HTERT RPE-1 (cell line): ENCODE data around the gene CDHR1.

Source experiments
- in situ Hi-C: fragments of 300-500 bp; cut with MboI; formaldehyde crosslinking; loops from 4 replicates; pipeline ENCODE4 v1.14.3; 2020; ENCODE audit warnings: low sequenced_read_pairs

CDHR1 gene

DNA sequence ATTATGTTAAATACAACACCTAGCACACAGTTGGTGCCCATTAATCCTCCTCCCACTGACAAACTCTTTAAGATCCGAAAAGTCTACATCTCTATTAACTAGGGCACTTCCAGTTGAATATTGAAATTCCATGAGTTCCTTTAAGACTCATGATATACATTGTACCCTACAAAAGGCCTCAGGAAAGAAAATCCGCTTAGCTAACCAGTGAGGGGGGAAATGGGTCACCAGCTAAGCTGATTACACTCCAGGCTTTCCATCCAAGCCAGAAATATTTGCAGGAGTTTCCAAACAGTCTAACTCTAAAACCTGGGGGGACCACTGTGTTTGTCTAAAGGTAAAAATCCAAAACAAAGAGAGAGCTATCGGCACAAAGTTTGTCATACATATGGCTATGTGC lies 32.3 kb downstream of the CDHR1 start:
- in situ Hi-C loops, result no loop called here

DNA sequence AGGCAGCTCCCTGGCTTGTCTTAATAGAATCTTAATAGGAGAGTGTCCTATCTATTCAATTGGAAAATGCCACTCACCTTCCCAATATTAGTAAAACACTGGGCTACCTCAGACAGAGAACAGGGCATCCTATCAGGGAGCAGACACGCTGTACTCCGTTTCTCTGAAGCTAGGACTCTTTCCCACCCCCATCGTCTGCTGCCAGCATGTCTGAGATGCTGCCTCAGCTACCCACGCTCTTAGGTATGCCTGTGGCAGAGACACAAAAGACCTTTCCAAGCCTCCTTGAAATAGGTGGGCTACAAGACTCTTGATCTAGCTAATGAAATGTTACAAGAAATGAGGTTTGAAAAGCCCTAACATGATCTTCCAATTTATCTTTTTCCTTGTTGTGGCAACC lies 33.5 kb downstream of the CDHR1 start:
- in situ Hi-C loops, result no loop called here

DNA sequence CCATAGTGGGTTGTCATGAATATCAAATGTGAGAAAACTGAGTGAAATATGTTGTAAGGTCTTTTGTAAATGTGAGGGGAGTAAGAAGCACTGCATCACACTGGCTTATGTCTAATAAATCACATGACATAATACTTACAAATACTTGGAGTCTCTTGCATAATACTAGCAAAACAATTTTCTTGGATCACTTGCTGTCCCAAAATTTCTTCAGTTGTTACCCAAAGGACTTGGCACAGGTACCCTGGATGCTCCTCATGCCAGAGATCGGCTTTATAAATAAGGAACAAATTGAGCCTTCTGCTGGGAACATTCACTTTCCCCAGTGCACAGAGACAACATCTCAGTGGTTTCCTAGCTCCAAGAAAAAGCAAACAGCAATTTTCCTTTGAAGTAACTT lies 36.0 kb downstream of the CDHR1 start:
- in situ Hi-C loops, result no loop called here

DNA sequence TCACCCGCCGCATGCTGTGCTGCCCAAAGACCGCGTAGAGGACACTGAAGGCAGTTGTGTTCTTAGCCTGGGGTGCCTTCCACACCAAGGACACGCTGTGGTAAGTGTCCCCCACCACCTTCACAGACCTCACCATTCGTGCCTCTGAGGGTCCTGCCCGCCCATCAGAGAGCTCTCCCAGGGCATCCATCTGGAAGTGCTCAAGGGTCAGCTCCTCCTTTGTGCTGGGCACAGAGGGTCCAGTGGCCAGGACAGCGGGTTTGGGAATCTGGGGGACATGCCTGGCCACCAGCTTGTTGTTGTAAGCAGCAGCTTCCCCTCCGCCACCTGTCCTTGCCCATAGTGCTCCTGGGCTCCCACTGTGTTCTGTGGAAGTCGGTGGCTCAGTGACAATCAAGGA lies 38.0 kb downstream of the CDHR1 start:
- in situ Hi-C loops, result no loop called here

DNA sequence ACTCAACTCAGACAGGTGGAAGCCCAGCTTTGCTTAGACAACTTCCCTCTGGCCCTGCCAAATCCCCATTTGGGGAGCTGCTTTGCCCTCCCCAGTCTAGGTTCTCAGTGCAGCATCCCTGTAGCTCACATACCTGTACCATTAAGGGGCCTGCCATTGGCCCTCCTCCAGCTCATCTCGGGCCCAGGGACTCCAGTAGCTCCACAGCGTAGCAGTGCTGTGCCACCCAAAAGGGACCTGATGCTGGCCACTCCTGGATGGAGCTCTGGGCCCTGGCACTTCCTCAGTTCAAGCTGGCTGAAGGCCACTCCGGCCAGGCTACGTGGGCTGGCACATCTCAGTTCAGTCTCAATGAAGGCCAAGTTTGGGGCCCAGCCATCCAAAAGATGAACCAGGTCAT lies 39.6 kb downstream of the CDHR1 start:
- in situ Hi-C loops, result no loop called here

DNA sequence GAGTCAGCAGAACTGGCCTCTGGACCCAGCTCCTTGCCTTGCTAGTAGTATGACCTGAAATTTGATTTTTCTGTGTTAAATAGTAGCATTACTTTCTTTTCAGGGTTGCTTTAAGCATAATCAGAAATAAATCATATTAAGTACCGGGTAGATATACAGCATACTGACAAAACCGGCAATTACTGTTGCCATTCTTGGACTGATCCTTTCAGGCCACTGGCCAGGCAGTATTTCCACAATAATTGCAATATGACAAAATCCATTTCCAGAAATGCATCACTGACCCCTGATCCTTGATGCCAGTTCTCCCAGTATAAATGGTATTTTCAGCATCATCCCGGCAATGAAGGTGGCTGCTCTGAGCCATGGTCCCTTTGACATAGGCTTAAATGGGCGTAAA lies 40.1 kb downstream of the CDHR1 start:
- in situ Hi-C loops, result no loop called here

DNA sequence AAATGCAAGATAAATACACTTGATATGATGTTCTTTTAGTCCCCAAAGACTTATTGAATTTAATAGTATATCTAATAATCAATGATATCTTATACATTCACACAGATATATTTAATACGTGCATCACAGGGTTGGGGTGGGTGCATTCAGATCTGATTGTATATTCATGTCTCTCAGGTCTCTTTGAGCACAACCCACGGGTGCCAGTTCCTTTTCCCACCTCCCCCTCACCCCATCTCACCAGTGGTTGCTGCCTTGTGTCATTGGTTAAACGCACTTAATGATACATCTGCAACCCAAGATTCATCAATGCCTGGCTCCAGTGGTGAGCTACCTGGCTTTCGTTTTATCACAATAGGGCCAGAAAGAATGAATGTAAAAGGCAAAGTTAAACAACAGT lies 40.8 kb downstream of the CDHR1 start:
- in situ Hi-C loops, result no loop called here

DNA sequence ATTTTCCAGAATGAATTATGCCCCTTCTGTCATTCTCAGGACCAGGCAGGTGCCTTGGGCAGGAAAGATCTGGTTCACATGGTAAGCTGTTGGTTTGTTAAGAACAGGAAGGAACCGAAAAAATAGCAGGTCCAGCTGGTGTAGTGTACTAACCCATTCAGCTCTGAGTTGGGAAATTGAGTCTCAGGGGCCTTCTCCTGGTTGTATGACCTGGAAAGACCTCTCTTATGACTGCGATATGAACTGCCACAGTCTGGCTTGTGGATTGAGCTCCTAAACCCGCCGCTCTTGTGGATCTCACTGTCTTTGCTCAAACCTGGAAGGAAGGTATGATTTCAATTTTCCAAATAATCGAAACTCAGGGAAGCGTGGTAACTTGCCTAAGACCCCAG lies 42.5 kb downstream of the CDHR1 start:
- in situ Hi-C loops, result no loop called here

DNA sequence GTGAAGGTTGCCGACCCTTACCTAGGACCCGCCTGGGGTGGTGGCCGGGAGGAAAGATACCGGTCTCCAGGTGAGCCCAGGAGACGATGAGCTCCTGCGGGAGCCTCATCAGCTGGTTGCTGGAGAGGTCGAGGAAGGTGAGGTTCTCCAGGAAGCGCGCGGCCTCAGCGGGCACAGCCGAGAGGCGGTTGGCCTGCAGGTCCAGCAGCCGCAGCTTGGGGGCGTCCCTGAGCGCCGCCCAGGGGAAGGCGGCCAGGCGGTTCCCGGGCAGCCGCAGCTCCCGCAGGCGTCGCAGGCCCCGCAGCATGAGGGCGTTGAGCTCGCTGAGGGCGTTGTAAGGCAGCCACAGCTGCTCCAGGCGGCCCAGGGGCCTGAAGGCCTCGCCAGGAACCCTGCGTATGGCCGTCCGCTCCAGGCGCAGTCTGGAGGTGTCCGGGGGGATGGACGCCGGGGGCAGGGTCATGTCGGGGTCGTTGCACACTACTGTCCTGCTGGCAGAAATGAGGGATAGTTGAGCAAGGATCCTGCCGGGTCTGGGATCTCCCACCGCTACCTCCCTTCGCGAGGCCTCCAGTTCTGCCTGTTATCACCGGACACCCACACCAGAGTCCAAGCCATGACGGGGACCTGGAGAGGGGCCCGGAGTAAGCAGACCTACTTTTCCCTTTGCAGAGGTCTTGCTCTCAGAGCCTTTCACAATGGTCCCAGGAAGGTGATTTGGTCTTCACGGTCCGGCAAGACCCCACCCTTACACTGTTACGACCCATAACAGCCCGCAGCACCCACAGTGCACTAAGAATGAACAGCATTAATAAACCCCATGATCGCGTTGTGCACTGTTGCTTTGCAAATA lies 43.1 kb downstream of the CDHR1 start:
- in situ Hi-C loops, result no loop called here

DNA sequence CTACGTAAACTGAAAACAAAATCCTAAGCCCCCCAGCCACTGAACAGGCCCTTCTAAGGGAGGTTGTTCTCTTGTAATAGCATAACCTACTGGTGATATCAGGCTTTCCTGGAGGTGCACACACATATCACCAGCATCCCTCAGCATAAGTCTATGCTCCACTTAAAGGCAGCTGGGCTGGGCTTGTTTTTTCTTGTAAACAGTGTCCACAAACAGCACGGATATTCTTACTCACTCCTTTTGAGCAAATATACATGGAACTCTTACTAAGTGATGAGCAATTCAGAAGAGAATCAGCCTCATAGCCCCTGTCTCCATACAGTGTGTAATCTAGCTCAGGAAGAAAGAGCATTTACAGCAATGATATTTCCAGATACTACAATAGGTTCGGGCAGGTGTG lies 44.6 kb downstream of the CDHR1 start:
- in situ Hi-C loops, result no loop called here

DNA sequence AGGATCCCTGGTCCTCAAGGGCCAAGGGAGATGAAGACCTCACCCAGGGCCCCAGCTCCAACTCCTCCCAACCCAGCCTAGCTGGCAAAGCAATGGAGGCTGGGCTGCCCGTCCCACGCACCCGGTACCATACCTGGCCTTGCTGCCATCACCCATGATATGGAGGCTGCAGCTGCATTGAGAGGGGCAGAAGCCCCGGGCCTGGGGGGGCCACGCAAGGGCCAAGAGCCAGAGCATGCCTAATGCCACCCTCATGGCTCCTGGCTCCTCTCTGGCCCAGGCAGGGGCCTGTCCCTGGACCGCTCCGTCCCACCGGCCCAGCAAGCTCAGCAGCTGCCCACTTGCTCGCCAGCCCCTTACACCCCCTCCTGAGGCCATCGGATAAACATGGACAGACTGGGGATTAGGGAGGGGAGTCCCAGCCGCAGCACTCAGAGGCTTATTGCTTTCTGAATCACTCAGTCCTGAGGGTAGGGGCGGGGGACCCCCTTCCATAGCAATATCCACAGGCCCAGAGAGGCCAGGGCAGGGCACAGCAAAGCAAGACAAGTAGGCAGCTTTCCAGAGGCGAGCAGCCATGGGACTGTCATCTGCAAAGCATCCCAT lies 47.0 kb downstream of the CDHR1 start, which contains the start of gene LRIT1:
TSS of gene LRIT1 (minus strand) at position 362 of the 606 bp plus-strand sequence. CDS start at position 255, 107 bp downstream.
- in situ Hi-C loops, result no loop called here

DNA sequence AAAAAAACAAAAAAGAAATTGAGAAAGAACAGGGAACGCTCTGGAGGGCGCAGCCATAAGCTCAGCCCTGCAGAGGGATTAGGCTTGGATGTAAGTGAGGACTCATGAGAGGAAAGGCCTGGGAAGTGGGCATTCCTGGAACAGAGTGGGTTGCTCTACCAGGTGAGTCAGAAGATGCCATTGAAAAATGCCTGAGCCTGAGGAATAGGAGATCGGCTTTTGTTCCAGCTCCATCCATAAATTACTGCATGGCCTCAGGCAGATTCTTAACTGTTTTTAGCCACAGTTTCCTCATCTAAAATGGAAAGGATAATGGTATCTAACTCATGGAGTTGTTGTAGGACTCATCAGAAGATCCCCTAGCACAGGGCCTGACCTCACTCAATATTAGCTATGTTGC lies 49.4 kb downstream of the CDHR1 start:
- in situ Hi-C loops, result no loop called here

DNA sequence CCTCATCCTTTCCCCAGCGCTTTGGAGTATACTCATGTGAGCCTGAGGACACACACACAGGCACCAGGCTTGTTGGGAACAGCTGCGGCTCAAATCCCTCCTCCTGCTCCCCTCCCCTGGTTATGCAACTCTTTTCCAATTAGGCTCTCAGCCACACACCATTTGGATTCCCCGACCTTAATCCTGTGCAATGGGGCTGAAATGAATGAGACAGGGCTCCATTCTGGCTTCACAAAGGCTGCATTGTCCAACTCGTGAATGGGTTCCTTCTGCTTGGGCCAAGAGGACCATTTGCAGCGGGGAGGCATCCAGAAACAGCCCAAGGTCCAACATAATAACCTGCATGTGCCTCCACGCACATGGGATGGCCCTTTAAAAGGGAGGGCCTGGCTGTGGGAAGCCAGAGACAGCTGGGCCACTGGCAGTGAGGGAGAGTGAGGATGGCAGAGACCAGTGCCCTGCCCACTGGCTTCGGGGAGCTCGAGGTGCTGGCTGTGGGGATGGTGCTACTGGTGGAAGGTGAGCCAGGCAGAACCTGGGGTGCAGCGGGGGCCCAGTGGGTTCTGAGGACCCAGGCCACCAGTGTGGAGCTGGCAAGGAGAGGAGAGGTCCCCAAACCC lies 50.4 kb downstream of the CDHR1 start, which contains the start of gene RGR:
TSS of gene RGR (plus strand) at position 403 of the 620 bp plus-strand sequence. CDS start at position 441, 38 bp downstream.
- in situ Hi-C loops, result no loop called here

DNA sequence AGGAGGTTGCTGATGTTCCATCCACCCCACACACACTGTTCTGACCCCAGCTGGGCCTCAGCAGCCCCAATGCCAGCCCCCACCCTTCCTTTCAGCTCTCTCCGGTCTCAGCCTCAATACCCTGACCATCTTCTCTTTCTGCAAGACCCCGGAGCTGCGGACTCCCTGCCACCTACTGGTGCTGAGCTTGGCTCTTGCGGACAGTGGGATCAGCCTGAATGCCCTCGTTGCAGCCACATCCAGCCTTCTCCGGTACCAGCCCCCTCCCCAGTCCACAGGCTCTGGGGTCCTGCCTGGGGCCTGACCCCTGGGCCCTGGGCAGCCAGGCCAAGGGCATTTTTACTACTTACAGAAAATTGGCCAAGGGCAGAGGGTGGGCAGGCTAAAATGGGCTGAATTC lies 53.2 kb downstream of the CDHR1 start:
- in situ Hi-C loops, result no loop called here

DNA sequence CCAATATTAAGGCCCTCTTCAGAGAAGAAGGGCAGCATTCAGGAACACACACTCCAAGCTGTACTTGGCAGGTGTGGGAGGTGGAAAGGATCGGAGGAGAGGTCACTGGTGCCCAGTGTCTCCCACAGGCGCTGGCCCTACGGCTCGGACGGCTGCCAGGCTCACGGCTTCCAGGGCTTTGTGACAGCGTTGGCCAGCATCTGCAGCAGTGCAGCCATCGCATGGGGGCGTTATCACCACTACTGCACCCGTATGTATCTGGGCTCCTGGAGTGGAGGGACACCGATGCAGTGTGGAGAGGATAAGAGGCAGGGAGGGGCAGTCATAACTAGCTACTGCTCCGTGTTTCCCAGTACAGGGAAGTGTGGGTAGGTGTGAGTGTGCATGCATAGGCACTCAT lies 54.5 kb downstream of the CDHR1 start:
- in situ Hi-C loops, result no loop called here

DNA sequence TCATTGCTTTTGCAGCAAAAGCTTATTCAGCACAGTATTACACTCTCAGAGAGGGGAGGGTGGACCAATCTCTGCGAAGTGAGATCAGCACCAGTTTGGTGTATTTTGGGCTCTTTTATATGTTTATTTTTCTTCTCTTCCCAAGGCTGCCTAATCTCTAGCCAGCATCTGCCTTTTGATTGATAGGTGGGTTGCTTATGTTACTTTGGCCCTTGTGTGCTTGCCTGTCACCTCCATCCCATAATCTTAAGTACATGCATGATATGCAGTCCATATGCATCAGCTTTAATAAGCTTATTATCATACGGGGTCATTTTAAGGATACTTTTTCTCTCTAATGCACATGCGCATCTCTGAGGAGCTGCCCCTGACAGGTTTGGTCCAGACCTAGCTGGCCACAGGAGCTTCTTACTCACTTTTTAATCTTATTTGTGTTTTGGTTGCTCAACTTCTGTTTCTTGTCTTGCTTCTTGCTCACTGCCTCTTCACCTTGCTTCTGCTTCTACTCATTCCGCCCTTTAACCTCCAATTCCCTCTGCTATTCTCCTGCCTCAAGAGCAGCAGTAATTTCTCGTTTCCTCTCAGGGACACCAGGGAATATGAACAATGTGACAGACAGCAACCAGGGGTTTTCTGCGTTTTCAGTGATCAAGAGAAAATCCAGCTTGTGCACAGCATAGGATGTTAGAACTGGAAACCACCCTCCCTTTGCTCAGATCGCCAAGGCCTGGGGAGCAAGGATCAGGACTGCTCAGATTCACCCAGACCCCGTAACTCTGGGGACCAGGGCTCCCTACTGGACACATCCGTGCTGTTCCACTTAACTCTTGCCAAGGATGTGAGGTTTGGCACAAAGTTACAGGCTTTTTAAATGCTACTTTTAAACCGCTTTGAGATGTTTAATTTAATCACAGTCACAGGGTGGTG lies 60.5 kb downstream of the CDHR1 start:
- in situ Hi-C loops, result no loop called here

DNA sequence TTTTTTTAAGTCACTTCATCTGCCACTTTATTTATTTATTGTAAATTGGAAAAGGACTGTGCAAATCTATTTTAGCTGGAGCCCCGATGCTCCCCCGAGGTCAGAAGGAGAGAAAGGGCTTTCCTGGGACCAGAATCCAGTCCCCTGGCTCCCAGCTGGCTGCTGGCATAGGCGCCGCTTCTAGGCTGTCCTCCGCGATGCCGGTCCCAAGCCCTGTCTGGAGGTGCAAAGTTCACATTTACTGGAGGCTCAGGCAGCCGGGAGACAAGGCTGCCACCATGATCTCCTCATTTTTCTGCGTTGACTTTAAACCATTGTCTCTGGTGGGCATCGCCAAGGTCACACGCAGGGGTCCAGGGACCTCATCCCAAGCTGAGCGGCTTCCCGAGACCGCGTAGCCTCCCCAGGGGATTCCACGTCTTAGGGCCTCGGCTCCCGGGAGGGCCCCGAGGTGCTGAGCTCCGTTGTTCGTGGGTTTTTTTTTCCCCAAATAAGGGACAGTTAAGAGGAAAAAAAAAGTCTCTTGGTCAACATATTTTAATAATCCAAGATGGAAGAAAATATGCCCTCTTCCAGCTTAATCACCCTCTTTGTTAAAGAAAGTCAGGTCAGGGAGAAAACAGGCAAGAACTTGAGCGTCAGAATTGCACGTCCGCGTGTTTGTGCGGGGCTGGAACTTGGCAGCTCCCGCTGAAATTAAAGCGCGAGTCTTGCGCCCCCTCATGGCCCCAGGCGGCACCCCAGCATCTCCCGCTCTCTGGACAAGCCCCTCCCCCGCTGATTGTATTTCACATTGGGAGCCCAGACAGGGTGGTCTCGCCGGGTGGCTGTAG lies 62.4 kb downstream of the CDHR1 start:
- in situ Hi-C loops, result no loop called here

DNA sequence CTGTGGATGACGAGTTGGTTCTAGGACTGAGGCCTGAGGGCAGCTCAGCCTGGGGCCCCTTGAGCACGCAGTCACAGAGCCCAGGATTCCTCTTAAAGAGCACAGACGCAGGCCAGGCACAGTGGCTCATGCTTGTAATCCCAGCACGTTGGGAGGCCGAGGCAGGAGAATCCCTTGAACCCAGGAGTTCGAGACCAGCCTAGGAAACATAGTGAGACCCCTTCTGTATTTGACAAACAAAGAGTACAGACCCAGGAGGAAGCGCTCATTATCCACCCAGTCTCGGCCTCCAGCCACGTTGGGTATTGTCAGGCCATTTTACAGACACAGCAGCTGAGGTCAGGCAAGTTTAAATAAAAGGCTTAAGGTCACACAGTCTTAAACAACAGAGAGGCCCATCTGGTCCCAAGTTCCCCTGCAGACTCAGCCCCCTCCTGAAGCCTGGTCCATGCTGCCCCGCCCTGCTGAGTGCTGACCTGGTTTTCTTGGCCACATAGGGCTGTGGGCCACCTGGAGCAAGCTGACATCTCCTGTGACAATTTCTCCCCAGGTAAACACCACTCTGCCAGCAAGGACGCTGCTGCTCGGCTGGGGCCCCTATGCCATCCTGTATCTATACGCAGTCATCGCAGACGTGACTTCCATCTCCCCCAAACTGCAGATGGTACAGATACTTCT lies 63.1 kb downstream of the CDHR1 start:
- in situ Hi-C loops, result no loop called here

DNA sequence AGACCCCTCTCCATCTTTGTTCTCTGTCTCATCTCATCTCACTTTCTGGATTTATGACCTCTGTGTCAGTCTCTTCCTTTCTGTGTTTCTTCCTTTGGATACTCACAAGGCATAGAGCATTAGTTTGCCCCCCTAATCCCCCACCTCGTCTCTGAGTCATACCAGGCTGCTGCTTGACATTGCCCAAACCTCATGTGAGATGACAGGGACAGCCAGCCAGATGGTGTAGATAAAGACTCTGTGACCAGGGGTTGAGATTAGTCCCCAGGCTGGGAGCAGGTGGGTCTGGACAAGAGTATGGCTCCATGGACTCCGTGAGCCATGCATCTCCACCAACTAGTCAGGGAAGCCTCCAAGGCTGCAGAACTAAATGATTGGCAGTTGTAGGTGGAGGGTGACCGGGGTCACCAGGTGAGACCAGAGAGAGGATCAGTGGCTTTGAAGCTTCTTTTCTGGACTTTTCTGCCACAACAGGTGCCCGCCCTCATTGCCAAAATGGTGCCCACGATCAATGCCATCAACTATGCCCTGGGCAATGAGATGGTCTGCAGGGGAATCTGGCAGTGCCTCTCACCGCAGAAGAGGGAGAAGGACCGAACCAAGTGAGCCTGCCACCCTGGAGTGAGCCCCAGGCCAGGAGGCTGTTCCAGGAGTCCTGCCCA lies 63.8 kb downstream of the CDHR1 start:
- in situ Hi-C loops, result no loop called here
